Colonic mucosa (tissue), 4 donors: Measurements from ENCODE around the gene OSBPL10. TPM values are rescaled to one million over a fixed set of nuclear protein-coding genes. Genes with fewer than 3 reads are reported as not detected.

Source experiments
- DNase-seq: peaks from one replicate; pipeline ENCODE4 v3.0.0-alpha.2; 2020
- H3K27ac ChIP-seq: fragments of 200-600 bp; one replicate; pipeline ENCODE4 v1.8.0; 2021
- H3K27me3 ChIP-seq: fragments of 200-600 bp; one replicate; pipeline ENCODE4 v1.8.0; 2021
- H3K36me3 ChIP-seq: fragments of 200-600 bp; one replicate; pipeline ENCODE4 v1.8.0; 2021
- H3K4me1 ChIP-seq: fragments of 200-600 bp; one replicate; pipeline ENCODE4 v1.8.0; 2021; ENCODE audit warnings: mild to moderate bottlenecking
- H3K4me3 ChIP-seq: fragments of 200-600 bp; one replicate; pipeline ENCODE4 v1.8.0; 2021
- H3K9ac ChIP-seq, 2 donors: one replicate each; pipeline ENCODE4 v1.7.0; 2013; ENCODE audit warnings: control low read depth in 2 of 2, low read depth in 2 of 2, low read length in 2 of 2
- H3K9me3 ChIP-seq: fragments of 200-600 bp; one replicate; pipeline ENCODE4 v1.8.0; 2021
- intact Hi-C: fragments of 100-400 bp; cut with DNase I; formaldehyde crosslinking; loops from one replicate; pipeline ENCODE4 v1.14.1; 2022
- total RNA-seq, 2 donors: library from RNA; stranded (reverse); fragmentation: NEBNext Ultra II Directional in 1 of 2; extraction: Animal tissue kit (Norgen Biotek cat#: 25700) in 1 of 2; gene quantifications; one replicate each; pipeline ENCODE4 v1.2.1, GENCODE V29; 2021
- TF ChIP-seq, protein P1 (sequence below): fragments of 200-600 bp; IDR thresholded peaks from one replicate; pipeline ENCODE4 v1.8.0; 2022; ENCODE audit warnings: antibody characterized with exemption, mild to moderate bottlenecking
- donor health status: healthy.
- donor health status: DM: no; HTN: no; CAD: no.
- donor health status: DM: no; HTN: no; CAD: no.

OSBPL10 gene
- total RNA-seq, 2 donors from 2014 or later: 20.0 to 34.4 TPM

DNA sequence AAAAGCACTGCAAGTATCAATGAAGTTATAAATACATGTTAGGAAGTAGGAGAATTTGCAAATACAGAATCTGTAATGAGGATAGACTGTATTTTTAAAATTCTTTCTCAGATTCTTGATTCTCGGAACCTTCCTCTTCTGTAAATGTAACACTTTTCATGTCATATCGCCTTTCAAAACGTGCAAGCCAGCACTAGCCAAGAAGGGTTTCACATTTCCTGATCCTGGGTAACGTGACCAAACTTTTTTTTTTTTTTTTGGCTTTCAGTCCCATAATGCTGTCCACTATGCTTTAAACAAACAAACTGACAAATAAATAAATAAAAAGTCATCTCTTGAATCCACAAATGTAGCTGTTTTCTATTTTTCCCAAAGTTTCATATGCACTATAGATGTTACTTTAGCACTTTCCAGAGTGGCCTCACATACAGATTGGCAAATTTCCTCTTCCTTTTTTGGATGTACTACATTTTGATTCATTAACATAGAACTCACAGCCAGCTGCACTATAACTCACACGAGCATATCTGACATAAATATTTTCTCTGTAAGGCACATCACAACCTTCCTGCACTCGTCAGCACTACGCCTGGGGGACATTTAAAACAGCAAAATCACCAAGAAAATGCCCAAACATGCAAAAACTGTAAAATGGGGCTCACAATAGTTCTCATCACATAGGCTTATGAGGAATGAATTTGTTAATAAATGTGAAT, 208.1 kb downstream of the OSBPL10 start:
- TF ChIP-seq, protein P1, sequence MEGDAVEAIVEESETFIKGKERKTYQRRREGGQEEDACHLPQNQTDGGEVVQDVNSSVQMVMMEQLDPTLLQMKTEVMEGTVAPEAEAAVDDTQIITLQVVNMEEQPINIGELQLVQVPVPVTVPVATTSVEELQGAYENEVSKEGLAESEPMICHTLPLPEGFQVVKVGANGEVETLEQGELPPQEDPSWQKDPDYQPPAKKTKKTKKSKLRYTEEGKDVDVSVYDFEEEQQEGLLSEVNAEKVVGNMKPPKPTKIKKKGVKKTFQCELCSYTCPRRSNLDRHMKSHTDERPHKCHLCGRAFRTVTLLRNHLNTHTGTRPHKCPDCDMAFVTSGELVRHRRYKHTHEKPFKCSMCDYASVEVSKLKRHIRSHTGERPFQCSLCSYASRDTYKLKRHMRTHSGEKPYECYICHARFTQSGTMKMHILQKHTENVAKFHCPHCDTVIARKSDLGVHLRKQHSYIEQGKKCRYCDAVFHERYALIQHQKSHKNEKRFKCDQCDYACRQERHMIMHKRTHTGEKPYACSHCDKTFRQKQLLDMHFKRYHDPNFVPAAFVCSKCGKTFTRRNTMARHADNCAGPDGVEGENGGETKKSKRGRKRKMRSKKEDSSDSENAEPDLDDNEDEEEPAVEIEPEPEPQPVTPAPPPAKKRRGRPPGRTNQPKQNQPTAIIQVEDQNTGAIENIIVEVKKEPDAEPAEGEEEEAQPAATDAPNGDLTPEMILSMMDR: no peak
- Histone ChIP-seq H3K27me3 (no peaks in the 10 kb centered on the region), H3K9me3 (no peaks in the 10 kb centered on the region), H3K27ac (no peak overlapping the region), H3K4me3 (no peak overlapping the region), H3K36me3 (no peaks in the 10 kb centered on the region), H3K9ac (no peak overlapping the region), H3K4me1 (no peaks in the 10 kb centered on the region)
- intact Hi-C loops: loop anchor here (10.0 kb wide), 1 partner anchor 168 kb away; no protein-coding TSS in a partner anchor
- DNase-seq: no peak

DNA sequence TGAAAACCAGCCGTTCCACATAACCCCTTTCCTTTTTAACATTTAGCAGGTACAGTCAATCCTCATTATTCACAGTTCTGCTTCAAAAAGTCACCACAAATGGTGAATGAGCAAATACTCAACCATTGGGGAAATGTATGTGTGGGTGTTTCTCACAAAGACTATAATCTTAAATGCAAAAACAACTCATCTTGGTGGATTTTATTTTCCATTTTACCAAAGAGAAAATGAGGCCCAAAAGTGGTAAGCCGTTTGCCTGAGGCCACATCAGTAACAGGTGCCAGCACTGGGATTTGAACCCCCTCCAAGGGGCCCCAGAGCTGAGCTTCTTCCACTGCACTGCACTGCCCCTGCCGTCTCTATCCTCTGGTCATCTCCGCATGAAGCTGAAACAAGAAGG, 208.8 kb downstream of the OSBPL10 start:
- intact Hi-C loops: loop anchor here (10.0 kb wide), 1 partner anchor 167 kb away; no protein-coding TSS in a partner anchor

GRCh38 chr3:31770822-31771326, 210.2 kb downstream of the OSBPL10 start:
- Histone ChIP-seq H3K36me3 (no peaks in the 10 kb centered on the region), H3K9ac (no peak overlapping the region), H3K9me3 (no peaks in the 10 kb centered on the region), H3K27me3 (no peaks in the 10 kb centered on the region), H3K4me3 (no peak overlapping the region), H3K4me1 (no peaks in the 10 kb centered on the region), H3K27ac (no peak overlapping the region)
- DNase-seq: no peak
- TF ChIP-seq, protein P1: no peak
- intact Hi-C loops: loop anchor here (10.0 kb wide), 1 partner anchor 166 kb away; no protein-coding TSS in a partner anchor

More for the DNA sequence above, 208.8 kb downstream of the OSBPL10 start:
- H3K4me3 ChIP-seq: no peak overlapping the region
- TF ChIP-seq, protein P1: no peak
- H3K9me3 ChIP-seq: no peaks in the 10 kb centered on the region
- H3K9ac ChIP-seq: no peak overlapping the region
- H3K27ac ChIP-seq: no peak overlapping the region
- H3K36me3 ChIP-seq: no peaks in the 10 kb centered on the region
- no peak for DNase-seq
- H3K4me1 ChIP-seq: no peaks in the 10 kb centered on the region
- no peaks in the 10 kb centered on the region for H3K27me3 ChIP-seq

GRCh38 chr3:31768479-31769125, 212.5 kb downstream of the OSBPL10 start:
- Histone ChIP-seq H3K9me3 (no peaks in the 10 kb centered on the region), H3K9ac (no peak overlapping the region), H3K4me3 (no peak overlapping the region), H3K27me3 (no peaks in the 10 kb centered on the region), H3K27ac (no peak overlapping the region), H3K36me3 (no peaks in the 10 kb centered on the region), H3K4me1 (no peaks in the 10 kb centered on the region)
- intact Hi-C loops: loop anchor here (5.0 to 10.0 kb wide), 2 partner anchors 216 to 994 kb away; no protein-coding TSS in a partner anchor
- peak; percentile 61 for DNase-seq
- TF ChIP-seq, protein P1: peak; percentile 34

- Histone ChIP-seq H3K27ac (no peak overlapping the region), H3K9ac (no peak overlapping the region), H3K4me1 (no peaks in the 10 kb centered on the region), H3K36me3 (no peaks in the 10 kb centered on the region), H3K9me3 (no peaks in the 10 kb centered on the region), H3K27me3 (no peaks in the 10 kb centered on the region), H3K4me3 (no peak overlapping the region)
- DNase-seq: no peak
- TF ChIP-seq, protein P1: no peak
- intact Hi-C loops: loop anchor here (5.0 to 10.0 kb wide), 2 partner anchors 216 to 993 kb away; no protein-coding TSS in a partner anchor
These were observed 213.1 kb downstream of the OSBPL10 start for GRCh38 chr3:31767920-31768319.
